GM23338 (cell line): ENCODE measurements around the gene OIP5.

Experiments used
- POLR2AphosphoS5 ChIP-seq: IDR thresholded peaks from 2 replicates; pipeline ENCODE4 v1.6.1; 2016; ENCODE audit warnings: antibody characterized with exemption, low read depth
- REST ChIP-seq: IDR thresholded peaks from one replicate; pipeline ENCODE4 v1.6.1; 2018; ENCODE audit warnings: antibody characterized with exemption; ENCODE audit not compliant: unreplicated experiment
- TF ChIP-seq, protein P1 (sequence below), 2 experiments: fragments of 200-600 bp in 1 of 2; sonication (generic) in 1 of 2; conservative IDR thresholded peaks; 2 replicates each; pipeline versions ENCODE4 v1.5.1 to v1.6.1; 2016 to 2017; ENCODE audit warnings: antibody characterized with exemption in 2 of 2, low read depth in 2 of 2, mild to moderate bottlenecking in 2 of 2, moderate library complexity in 1 of 2

GRCh38 chr15:41286665-41287333 lies 45.6 kb downstream of the OIP5 start:
- TF ChIP-seq POLR2AphosphoS5 (no peak), REST (no peak)
- TF ChIP-seq, protein P1, sequence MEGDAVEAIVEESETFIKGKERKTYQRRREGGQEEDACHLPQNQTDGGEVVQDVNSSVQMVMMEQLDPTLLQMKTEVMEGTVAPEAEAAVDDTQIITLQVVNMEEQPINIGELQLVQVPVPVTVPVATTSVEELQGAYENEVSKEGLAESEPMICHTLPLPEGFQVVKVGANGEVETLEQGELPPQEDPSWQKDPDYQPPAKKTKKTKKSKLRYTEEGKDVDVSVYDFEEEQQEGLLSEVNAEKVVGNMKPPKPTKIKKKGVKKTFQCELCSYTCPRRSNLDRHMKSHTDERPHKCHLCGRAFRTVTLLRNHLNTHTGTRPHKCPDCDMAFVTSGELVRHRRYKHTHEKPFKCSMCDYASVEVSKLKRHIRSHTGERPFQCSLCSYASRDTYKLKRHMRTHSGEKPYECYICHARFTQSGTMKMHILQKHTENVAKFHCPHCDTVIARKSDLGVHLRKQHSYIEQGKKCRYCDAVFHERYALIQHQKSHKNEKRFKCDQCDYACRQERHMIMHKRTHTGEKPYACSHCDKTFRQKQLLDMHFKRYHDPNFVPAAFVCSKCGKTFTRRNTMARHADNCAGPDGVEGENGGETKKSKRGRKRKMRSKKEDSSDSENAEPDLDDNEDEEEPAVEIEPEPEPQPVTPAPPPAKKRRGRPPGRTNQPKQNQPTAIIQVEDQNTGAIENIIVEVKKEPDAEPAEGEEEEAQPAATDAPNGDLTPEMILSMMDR (conservative IDR thresholded peaks at IDR 0.05; ENCODE audit: low read depth in 2 of 2): no peak
